Stomach smooth muscle (tissue), 2 donors: ENCODE results near the gene TTC13.

Experiments used
- H3K27ac ChIP-seq: one replicate; pipeline ENCODE4 v1.7.0; 2013; ENCODE audit warnings: mild to moderate bottlenecking, low read length, inconsistent platforms
- H3K27me3 ChIP-seq, 2 donors: one replicate each; pipeline ENCODE4 v1.7.0; 2013; ENCODE audit warnings: low read length in 2 of 2; ENCODE audit not compliant: insufficient read depth in 2 of 2, control insufficient read depth in 1 of 2
- H3K36me3 ChIP-seq, 2 donors: one replicate each; pipeline ENCODE4 v1.7.0; 2013; ENCODE audit warnings: low read length in 2 of 2; ENCODE audit not compliant: control insufficient read depth in 2 of 2, insufficient read depth in 2 of 2
- H3K4me1 ChIP-seq: one replicate; pipeline ENCODE4 v1.7.0; 2013; ENCODE audit warnings: low read length; ENCODE audit not compliant: control insufficient read depth, insufficient read depth
- H3K4me3 ChIP-seq, 2 donors: one replicate each; pipeline ENCODE4 v1.7.0; 2013; ENCODE audit warnings: low read length in 2 of 2
- H3K9ac ChIP-seq, 2 donors: one replicate each; pipeline ENCODE4 v1.7.0; 2013; ENCODE audit warnings: low read length in 2 of 2, mild to moderate bottlenecking in 1 of 2
- H3K9me3 ChIP-seq, 2 donors: one replicate each; pipeline ENCODE4 v1.7.0; 2013; ENCODE audit warnings: low read length in 2 of 2; ENCODE audit not compliant: control insufficient read depth in 2 of 2
- donor health status: healthy.
- donor health status: Pancreatic carcinoma.

The TTC13 gene

GRCh38 chr1:230907472-230908205, 71.0 kb downstream of the TTC13 start:
- H3K27me3 ChIP-seq, result no peaks in the 10 kb centered on the region
- no peak overlapping the region for H3K4me3 ChIP-seq
- H3K36me3 ChIP-seq, result peaks cover 14% of the 10 kb centered on the region in 2 donors
- H3K9ac ChIP-seq, result no peak overlapping the region
- H3K4me1 ChIP-seq, result peaks cover 19% of the 10 kb centered on the region
- no peak overlapping the region for H3K27ac ChIP-seq
- no peaks in the 10 kb centered on the region for H3K9me3 ChIP-seq

- H3K27me3 ChIP-seq, result no peaks in the 10 kb centered on the region
- peaks cover 19% of the 10 kb centered on the region for H3K4me1 ChIP-seq
- no peak overlapping the region for H3K4me3 ChIP-seq
- peaks cover 14% of the 10 kb centered on the region in 2 donors for H3K36me3 ChIP-seq
- H3K9me3 ChIP-seq, result no peaks in the 10 kb centered on the region
- H3K27ac ChIP-seq, result no peak overlapping the region
- H3K9ac ChIP-seq, result no peak overlapping the region
Measured at GRCh38 chr1:230906226-230906625, 72.4 kb downstream of the TTC13 start.

GRCh38 chr1:230905733-230906132, 72.9 kb downstream of the TTC13 start:
- Histone ChIP-seq H3K4me1 (peaks cover 19% of the 10 kb centered on the region), H3K9me3 (no peaks in the 10 kb centered on the region), H3K27me3 (no peaks in the 10 kb centered on the region), H3K4me3 (peak overlapping the region in 1 of 2 donors; percentile 15), H3K9ac (no peak overlapping the region), H3K27ac (no peak overlapping the region), H3K36me3 (peaks cover 14% of the 10 kb centered on the region in 2 donors)

GRCh38 chr1:230902349-230902923, 76.2 kb downstream of the TTC13 start:
- H3K9ac ChIP-seq, result no peak overlapping the region
- H3K27ac ChIP-seq, result no peak overlapping the region
- H3K27me3 ChIP-seq, result no peaks in the 10 kb centered on the region
- H3K9me3 ChIP-seq, result no peaks in the 10 kb centered on the region
- H3K4me1 ChIP-seq, result peaks cover 6% of the 10 kb centered on the region
- H3K36me3 ChIP-seq, result peaks cover 3 to 12% of the 10 kb centered on the region in 2 donors
- H3K4me3 ChIP-seq, result no peak overlapping the region

GRCh38 chr1:230901671-230902070, 77.0 kb downstream of the TTC13 start:
- H3K4me1 ChIP-seq, result peaks cover 6% of the 10 kb centered on the region
- H3K4me3 ChIP-seq, result no peak overlapping the region
- H3K36me3 ChIP-seq, result peaks cover 3 to 8% of the 10 kb centered on the region in 2 donors
- H3K27me3 ChIP-seq, result no peaks in the 10 kb centered on the region
- H3K27ac ChIP-seq, result no peak overlapping the region
- no peak overlapping the region for H3K9ac ChIP-seq
- H3K9me3 ChIP-seq, result no peaks in the 10 kb centered on the region

- Histone ChIP-seq H3K27ac (no peak overlapping the region), H3K4me1 (peaks cover 6% of the 10 kb centered on the region), H3K36me3 (peaks cover 3 to 8% of the 10 kb centered on the region in 2 donors), H3K9ac (no peak overlapping the region), H3K9me3 (no peaks in the 10 kb centered on the region), H3K27me3 (no peaks in the 10 kb centered on the region), H3K4me3 (no peak overlapping the region)
Measured at GRCh38 chr1:230900984-230901383, 77.7 kb downstream of the TTC13 start.

GRCh38 chr1:230899841-230900251, 78.8 kb downstream of the TTC13 start:
- Histone ChIP-seq H3K4me3 (no peak overlapping the region), H3K9me3 (no peaks in the 10 kb centered on the region), H3K27ac (no peak overlapping the region), H3K4me1 (no peaks in the 10 kb centered on the region), H3K9ac (no peak overlapping the region), H3K36me3 (peaks cover 3 to 4% of the 10 kb centered on the region in 2 donors), H3K27me3 (no peaks in the 10 kb centered on the region)

GRCh38 chr1:230898748-230899147, 79.9 kb downstream of the TTC13 start:
- Histone ChIP-seq H3K9me3 (no peaks in the 10 kb centered on the region), H3K27me3 (no peaks in the 10 kb centered on the region), H3K36me3 (peaks cover 0 to 3% of the 10 kb centered on the region in 2 donors), H3K27ac (no peak overlapping the region), H3K4me3 (no peak overlapping the region), H3K4me1 (no peaks in the 10 kb centered on the region), H3K9ac (no peak overlapping the region)

GRCh38 chr1:230898144-230898543, 80.5 kb downstream of the TTC13 start:
- H3K4me3 ChIP-seq, result no peak overlapping the region
- H3K27ac ChIP-seq, result no peak overlapping the region
- no peaks in the 10 kb centered on the region for H3K27me3 ChIP-seq
- no peaks in the 10 kb centered on the region for H3K9me3 ChIP-seq
- H3K36me3 ChIP-seq, result no peaks in the 10 kb centered on the region
- H3K9ac ChIP-seq, result no peak overlapping the region
- H3K4me1 ChIP-seq, result no peaks in the 10 kb centered on the region

GRCh38 chr1:230896779-230897178, 81.9 kb downstream of the TTC13 start:
- H3K27ac ChIP-seq, result no peak overlapping the region
- H3K27me3 ChIP-seq, result no peaks in the 10 kb centered on the region
- no peaks in the 10 kb centered on the region for H3K4me1 ChIP-seq
- no peaks in the 10 kb centered on the region for H3K9me3 ChIP-seq
- H3K9ac ChIP-seq, result no peak overlapping the region
- H3K4me3 ChIP-seq, result no peak overlapping the region
- H3K36me3 ChIP-seq, result no peaks in the 10 kb centered on the region

GRCh38 chr1:230895452-230895851, 83.2 kb downstream of the TTC13 start:
- H3K27ac ChIP-seq, result no peak overlapping the region
- H3K4me1 ChIP-seq, result no peaks in the 10 kb centered on the region
- no peak overlapping the region for H3K9ac ChIP-seq
- no peaks in the 10 kb centered on the region for H3K27me3 ChIP-seq
- H3K4me3 ChIP-seq, result no peak overlapping the region
- no peaks in the 10 kb centered on the region for H3K9me3 ChIP-seq
- H3K36me3 ChIP-seq, result no peaks in the 10 kb centered on the region
